Measurements from ENCODE around the gene AGPAT1. TPM values are rescaled to one million over a fixed set of nuclear protein-coding genes. Genes with fewer than 3 reads are reported as not detected.

The AGPAT1 gene
- total and polyA plus RNA-seq, 2 donors, result 25.2 to 32.6 TPM

DNA sequence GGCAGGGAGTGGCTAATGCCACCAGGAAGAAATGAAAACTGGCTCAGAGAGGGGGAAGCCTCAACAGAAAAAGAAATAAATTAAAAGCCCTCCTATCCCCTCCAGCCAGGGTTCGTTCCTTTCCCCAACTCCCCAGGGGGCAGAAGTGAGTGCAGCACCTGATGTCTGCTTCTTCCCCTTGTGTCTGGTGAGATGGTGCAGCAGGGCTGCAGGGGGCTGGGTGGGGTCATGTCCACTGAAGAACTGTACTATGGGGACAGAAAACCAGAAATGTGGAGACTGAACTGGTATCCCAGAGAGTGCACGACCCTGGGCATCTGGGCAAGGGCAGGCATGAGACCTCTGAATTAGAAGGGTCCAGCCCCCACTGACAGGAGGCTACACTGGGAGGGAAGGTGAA lies 7.5 kb downstream of the AGPAT1 start:
- Histone ChIP-seq H3K27me3 (ENCODE audit: control insufficient read depth in 2 of 2, insufficient read depth in 1 of 2, low read length in 1 of 2) (no peaks in the 10 kb centered on the region), H3K4me1 (ENCODE audit: control insufficient read depth in 2 of 2, insufficient read depth in 2 of 2, low read length in 2 of 2) (peaks cover 0 to 7% of the 10 kb centered on the region in 2 donors), H3K9me3 (ENCODE audit: control insufficient read depth in 2 of 2, insufficient read depth in 1 of 2, low read length in 1 of 2) (no peaks in the 10 kb centered on the region), H3K4me3 (ENCODE audit: low read length in 2 of 2) (no peak overlapping the region), H3K27ac (ENCODE audit: low read depth in 1 of 2, low read length in 1 of 2) (no peak overlapping the region), H3K36me3 (ENCODE audit: control insufficient read depth in 2 of 2, insufficient read depth in 2 of 2, low read length in 1 of 2) (peaks cover 56 to 62% of the 10 kb centered on the region in 2 donors)
- 90% methylated on average over 2 of the region's 2 CpGs for WGBS
- no peak for DNase-seq (ENCODE audit: low read depth in 6 of 9, low spot score in 9 of 9)

DNA sequence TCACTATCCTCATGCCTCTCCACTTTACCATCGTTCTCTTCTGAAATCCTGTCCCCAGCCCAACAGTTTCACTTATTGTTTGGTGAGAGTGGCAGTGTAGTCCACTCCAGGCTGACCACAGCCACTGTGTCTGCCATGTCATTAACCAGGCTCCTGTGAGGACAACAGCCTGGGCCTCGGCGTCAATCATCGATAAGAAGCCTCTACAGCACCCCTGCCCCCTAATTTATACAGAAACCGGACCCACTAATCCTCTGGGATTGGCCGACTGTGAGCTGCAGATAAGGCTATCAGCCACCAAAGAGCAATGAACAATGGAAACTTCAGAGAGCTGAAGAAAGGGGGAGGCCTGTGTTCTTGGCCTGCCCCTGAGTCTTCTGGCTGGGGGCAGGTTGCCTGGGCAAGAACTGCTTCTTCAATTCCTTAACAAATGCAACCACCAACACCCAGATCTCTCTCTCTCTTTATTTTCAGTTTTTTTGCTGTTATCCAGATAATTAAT lies 8.1 kb downstream of the AGPAT1 start:
- H3K9me3 ChIP-seq (ENCODE audit: control insufficient read depth in 2 of 2, insufficient read depth in 1 of 2, low read length in 1 of 2), result no peaks in the 10 kb centered on the region
- no peak for DNase-seq (ENCODE audit: low read depth in 6 of 9, low spot score in 9 of 9)
- peaks cover 61 to 67% of the 10 kb centered on the region in 2 donors for H3K36me3 ChIP-seq (ENCODE audit: control insufficient read depth in 2 of 2, insufficient read depth in 2 of 2, low read length in 1 of 2)
- 94% methylated on average over 6 of the region's 6 CpGs for WGBS
- no peaks in the 10 kb centered on the region for H3K27me3 ChIP-seq (ENCODE audit: control insufficient read depth in 2 of 2, insufficient read depth in 1 of 2, low read length in 1 of 2)
- H3K4me3 ChIP-seq (ENCODE audit: low read length in 2 of 2), result no peak overlapping the region
- H3K27ac ChIP-seq (ENCODE audit: low read depth in 1 of 2, low read length in 1 of 2), result no peak overlapping the region
- peaks cover 0 to 2% of the 10 kb centered on the region in 2 donors for H3K4me1 ChIP-seq (ENCODE audit: control insufficient read depth in 2 of 2, insufficient read depth in 2 of 2, low read length in 2 of 2)

DNA sequence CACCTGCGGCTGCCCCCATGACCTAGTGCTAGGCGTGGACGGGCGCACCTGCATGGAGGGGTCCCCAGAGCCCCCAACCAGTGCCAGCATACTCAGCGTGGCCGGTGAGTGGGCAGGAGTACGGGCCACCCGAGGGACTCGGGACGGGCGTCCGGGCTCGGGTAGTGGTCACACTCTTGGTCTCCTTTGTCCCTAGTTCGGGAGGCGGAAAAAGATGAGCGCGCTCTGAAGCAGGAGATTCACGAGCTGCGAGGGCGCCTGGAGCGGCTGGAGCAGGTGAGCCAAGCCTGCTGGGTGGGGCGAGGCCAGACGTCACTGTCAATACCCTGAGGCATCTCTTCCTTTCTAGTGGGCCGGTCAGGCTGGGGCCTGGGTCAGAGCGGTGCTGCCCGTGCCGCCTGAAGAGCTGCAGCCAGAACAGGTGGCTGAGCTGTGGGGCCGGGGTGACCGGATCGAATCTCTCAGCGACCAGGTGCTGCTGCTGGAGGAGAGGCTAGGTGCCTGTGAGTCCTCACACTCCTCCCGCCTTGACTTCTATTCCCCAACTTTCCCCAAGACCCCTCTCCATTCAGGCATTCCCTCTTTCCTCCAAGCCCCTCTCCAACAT lies 8.6 kb downstream of the AGPAT1 start:
- Histone ChIP-seq H3K27me3 (ENCODE audit: control insufficient read depth in 2 of 2, insufficient read depth in 1 of 2, low read length in 1 of 2) (no peaks in the 10 kb centered on the region), H3K27ac (ENCODE audit: low read depth in 1 of 2, low read length in 1 of 2) (no peak overlapping the region), H3K36me3 (ENCODE audit: control insufficient read depth in 2 of 2, insufficient read depth in 2 of 2, low read length in 1 of 2) (peaks cover 67 to 69% of the 10 kb centered on the region in 2 donors), H3K9me3 (ENCODE audit: control insufficient read depth in 2 of 2, insufficient read depth in 1 of 2, low read length in 1 of 2) (no peaks in the 10 kb centered on the region), H3K4me1 (ENCODE audit: control insufficient read depth in 2 of 2, insufficient read depth in 2 of 2, low read length in 2 of 2) (no peaks in the 10 kb centered on the region), H3K4me3 (ENCODE audit: low read length in 2 of 2) (no peak overlapping the region)
- WGBS, result 97% methylated on average over 32 of the region's 32 CpGs
- DNase-seq (ENCODE audit: low read depth in 6 of 9, low spot score in 9 of 9), result no peak

DNA sequence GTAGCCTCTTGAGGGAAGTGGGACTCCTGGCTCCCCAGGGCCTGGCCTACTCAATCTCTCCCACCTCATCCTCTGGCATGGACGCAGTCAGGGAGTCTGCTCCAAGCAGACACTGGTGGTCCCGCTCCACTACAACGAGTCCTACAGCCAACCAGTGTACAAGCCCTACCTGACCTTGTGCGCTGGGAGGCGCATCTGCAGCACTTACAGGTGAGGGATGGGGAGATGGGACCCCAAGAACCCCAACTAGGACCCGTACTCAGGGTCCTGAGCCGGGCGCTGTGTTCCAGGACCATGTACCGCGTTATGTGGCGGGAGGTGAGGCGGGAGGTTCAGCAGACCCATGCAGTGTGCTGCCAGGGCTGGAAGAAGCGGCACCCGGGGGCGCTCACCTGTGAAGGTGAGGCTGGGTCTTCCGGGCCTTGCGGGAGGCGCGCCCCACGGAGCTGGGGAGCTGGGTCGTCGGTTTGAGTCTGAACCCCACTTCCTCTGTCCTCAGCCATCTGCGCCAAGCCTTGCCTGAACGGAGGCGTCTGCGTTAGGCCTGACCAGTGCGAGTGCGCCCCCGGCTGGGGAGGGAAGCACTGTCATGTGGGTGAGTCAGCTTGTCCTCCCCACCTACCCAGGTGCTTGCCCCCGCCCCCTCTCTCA lies 9.3 kb downstream of the AGPAT1 start:
- no peaks in the 10 kb centered on the region for H3K27me3 ChIP-seq (ENCODE audit: control insufficient read depth in 2 of 2, insufficient read depth in 1 of 2, low read length in 1 of 2)
- H3K4me1 ChIP-seq (ENCODE audit: control insufficient read depth in 2 of 2, insufficient read depth in 2 of 2, low read length in 2 of 2), result no peaks in the 10 kb centered on the region
- no peak overlapping the region for H3K27ac ChIP-seq (ENCODE audit: low read depth in 1 of 2, low read length in 1 of 2)
- 97% methylated on average over 30 of the region's 30 CpGs for WGBS
- peaks cover 67 to 69% of the 10 kb centered on the region in 2 donors for H3K36me3 ChIP-seq (ENCODE audit: control insufficient read depth in 2 of 2, insufficient read depth in 2 of 2, low read length in 1 of 2)
- DNase-seq (ENCODE audit: low read depth in 6 of 9, low spot score in 9 of 9), result no peak
- H3K4me3 ChIP-seq (ENCODE audit: low read length in 2 of 2), result no peak overlapping the region
- H3K9me3 ChIP-seq (ENCODE audit: control insufficient read depth in 2 of 2, insufficient read depth in 1 of 2, low read length in 1 of 2), result no peaks in the 10 kb centered on the region

DNA sequence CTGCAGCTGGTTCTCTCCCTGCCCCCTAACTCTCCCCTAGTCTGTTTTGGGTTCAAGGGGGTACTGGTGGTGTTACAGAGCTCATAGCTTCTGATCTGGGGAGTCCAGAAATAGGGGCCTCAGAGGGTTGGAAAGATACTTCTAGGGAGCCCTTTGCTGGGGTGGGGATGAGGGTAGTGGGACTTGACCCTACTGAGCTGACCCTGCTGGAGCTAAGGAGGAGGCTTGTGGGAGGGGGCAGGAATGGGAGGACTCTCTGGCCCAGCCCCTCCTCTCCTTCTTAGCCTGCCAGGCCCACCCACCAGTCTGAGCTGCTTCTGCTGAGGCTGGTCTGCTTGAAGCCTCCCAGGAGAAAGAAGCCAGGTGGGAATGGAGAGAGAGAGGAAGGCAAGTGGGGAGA lies 11.6 kb downstream of the AGPAT1 start, which contains the start of gene EGFL8:
Gene EGFL8 (plus strand): TSS at position 301 of the 400 bp plus-strand sequence. CDS start 1,571 bp downstream, outside the sequence.
- H3K4me3 ChIP-seq (ENCODE audit: low read length in 2 of 2), result no peak within 1 kb of the TSS
- no peaks in the 10 kb centered on the region for H3K4me1 ChIP-seq (ENCODE audit: control insufficient read depth in 2 of 2, insufficient read depth in 2 of 2, low read length in 2 of 2)
- H3K27ac ChIP-seq (ENCODE audit: low read depth in 1 of 2, low read length in 1 of 2), result no peak within 1 kb of the TSS
- no peaks in the 10 kb centered on the region for H3K27me3 ChIP-seq (ENCODE audit: control insufficient read depth in 2 of 2, insufficient read depth in 1 of 2, low read length in 1 of 2)
- no peaks in the 10 kb centered on the region for H3K9me3 ChIP-seq (ENCODE audit: control insufficient read depth in 2 of 2, insufficient read depth in 1 of 2, low read length in 1 of 2)
- peaks cover 45 to 50% of the 10 kb centered on the region in 2 donors for H3K36me3 ChIP-seq (ENCODE audit: control insufficient read depth in 2 of 2, insufficient read depth in 2 of 2, low read length in 1 of 2)
- no peak for DNase-seq (ENCODE audit: low read depth in 6 of 9, low spot score in 9 of 9)

DNA sequence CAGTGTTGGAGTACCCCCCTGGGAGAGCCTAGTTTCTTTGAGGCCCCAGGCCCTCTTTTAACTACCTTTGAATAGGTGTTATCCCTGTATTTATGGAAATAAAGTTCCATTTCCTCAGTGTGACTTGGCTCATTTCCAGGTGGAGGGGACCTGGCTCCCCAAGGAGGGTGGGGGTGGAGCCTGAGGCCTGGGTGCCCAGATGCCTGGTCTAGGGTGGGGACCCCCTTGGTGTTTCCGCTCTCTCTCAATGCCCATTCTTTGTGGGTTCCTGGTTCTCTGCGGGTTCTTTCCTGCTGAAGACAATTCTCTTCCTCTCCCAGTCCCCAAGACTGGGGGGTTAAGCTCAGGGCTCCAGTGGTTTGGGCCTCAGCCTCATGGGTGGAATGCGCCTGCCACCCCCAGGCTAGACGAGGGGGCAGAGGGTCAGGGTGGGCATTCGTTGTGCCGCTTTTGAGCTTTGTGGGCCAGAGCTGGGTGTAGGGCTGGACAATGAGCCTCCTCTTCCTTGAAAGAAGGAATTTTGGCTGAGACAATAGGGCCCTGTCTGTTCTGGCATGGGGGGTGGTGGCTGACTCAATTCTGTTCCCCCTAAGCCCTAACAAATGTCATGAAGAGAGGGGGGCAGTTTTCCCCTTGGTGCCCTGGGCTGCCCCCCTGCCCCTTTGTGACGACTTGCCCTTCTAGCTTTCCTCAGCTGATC lies 12.2 kb downstream of the AGPAT1 start:
- H3K4me3 ChIP-seq (ENCODE audit: low read length in 2 of 2), result no peak overlapping the region
- H3K4me1 ChIP-seq (ENCODE audit: control insufficient read depth in 2 of 2, insufficient read depth in 2 of 2, low read length in 2 of 2), result no peaks in the 10 kb centered on the region
- H3K9me3 ChIP-seq (ENCODE audit: control insufficient read depth in 2 of 2, insufficient read depth in 1 of 2, low read length in 1 of 2), result no peaks in the 10 kb centered on the region
- peaks cover 39 to 45% of the 10 kb centered on the region in 2 donors for H3K36me3 ChIP-seq (ENCODE audit: control insufficient read depth in 2 of 2, insufficient read depth in 2 of 2, low read length in 1 of 2)
- WGBS, result 97% methylated on average over 7 of the region's 7 CpGs
- no peak for DNase-seq (ENCODE audit: low read depth in 6 of 9, low spot score in 9 of 9)
- no peaks in the 10 kb centered on the region for H3K27me3 ChIP-seq (ENCODE audit: control insufficient read depth in 2 of 2, insufficient read depth in 1 of 2, low read length in 1 of 2)
- no peak overlapping the region for H3K27ac ChIP-seq (ENCODE audit: low read depth in 1 of 2, low read length in 1 of 2)

DNA sequence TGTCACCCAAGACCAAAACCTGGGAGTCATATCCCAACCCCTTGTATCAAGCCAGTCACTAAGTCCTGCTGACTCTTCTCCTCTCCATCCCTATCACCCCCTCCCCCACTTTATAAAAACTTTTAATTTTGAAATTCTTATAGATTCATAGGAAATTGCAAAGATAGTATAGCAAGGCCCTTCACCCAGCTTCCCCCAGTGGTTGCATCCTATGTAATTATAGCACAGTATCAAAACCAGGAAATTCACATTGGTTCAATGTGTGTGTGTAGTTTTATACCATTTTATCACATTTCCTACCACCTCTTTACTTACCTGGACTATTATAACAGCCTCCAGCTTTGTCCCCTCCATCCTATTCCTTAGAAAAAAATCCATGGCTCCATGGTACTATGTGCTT lies 17.8 kb downstream of the AGPAT1 start:
- Histone ChIP-seq H3K36me3 (ENCODE audit: control insufficient read depth in 2 of 2, insufficient read depth in 2 of 2, low read length in 1 of 2) (peaks cover 30 to 34% of the 10 kb centered on the region in 2 donors), H3K4me1 (ENCODE audit: control insufficient read depth in 2 of 2, insufficient read depth in 2 of 2, low read length in 2 of 2) (peaks cover 9 to 27% of the 10 kb centered on the region in 2 donors), H3K4me3 (ENCODE audit: low read length in 2 of 2) (no peak overlapping the region), H3K27ac (ENCODE audit: low read depth in 1 of 2, low read length in 1 of 2) (no peak overlapping the region), H3K27me3 (ENCODE audit: control insufficient read depth in 2 of 2, insufficient read depth in 1 of 2, low read length in 1 of 2) (peaks cover 0 to 14% of the 10 kb centered on the region in 2 donors), H3K9me3 (ENCODE audit: control insufficient read depth in 2 of 2, insufficient read depth in 1 of 2, low read length in 1 of 2) (no peaks in the 10 kb centered on the region)
- no peak for DNase-seq (ENCODE audit: low read depth in 6 of 9, low spot score in 9 of 9)

DNA sequence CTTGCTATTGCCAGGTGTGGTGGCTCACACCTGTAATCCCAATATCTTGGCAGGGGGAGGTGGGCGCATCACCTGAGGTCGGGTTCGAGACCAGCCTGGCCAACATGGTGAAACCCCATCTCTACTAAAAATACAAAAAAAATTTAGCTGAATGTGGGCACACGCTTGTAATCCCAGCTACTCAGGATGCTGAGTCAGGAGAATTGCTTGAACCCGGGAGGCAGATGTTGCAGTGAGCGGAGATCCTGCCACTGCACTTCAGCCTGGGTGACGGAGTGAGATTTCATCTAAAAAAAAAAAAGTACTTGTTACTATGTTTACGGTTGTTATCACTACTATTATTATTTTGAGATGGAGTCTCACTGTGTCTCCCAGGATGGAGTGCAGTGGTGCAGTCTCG lies 19.0 kb downstream of the AGPAT1 start:
- no peak overlapping the region for H3K27ac ChIP-seq (ENCODE audit: low read depth in 1 of 2, low read length in 1 of 2)
- H3K4me1 ChIP-seq (ENCODE audit: control insufficient read depth in 2 of 2, insufficient read depth in 2 of 2, low read length in 2 of 2), result peaks cover 17 to 39% of the 10 kb centered on the region in 2 donors
- H3K4me3 ChIP-seq (ENCODE audit: low read length in 2 of 2), result no peak overlapping the region
- H3K9me3 ChIP-seq (ENCODE audit: control insufficient read depth in 2 of 2, insufficient read depth in 1 of 2, low read length in 1 of 2), result no peaks in the 10 kb centered on the region
- 98% methylated on average over 9 of the region's 9 CpGs for WGBS
- no peak for DNase-seq (ENCODE audit: low read depth in 6 of 9, low spot score in 9 of 9)
- peaks cover 22 to 29% of the 10 kb centered on the region in 2 donors for H3K36me3 ChIP-seq (ENCODE audit: control insufficient read depth in 2 of 2, insufficient read depth in 2 of 2, low read length in 1 of 2)
- peaks cover 2 to 26% of the 10 kb centered on the region in 2 donors for H3K27me3 ChIP-seq (ENCODE audit: control insufficient read depth in 2 of 2, insufficient read depth in 1 of 2, low read length in 1 of 2)
